Measurements from ENCODE around the gene NPPA. TPM values are rescaled to one million over a fixed set of nuclear protein-coding genes. Genes with fewer than 3 reads are reported as not detected.
A peak's percentile ranks its signal among the peaks of the same experiment; 100 is the strongest.

The NPPA gene
- total RNA-seq, 1 experiment from 2014 or later, result not detected

- Mint-ChIP-seq H3K4me3 (ENCODE audit: low read depth, unreplicated experiment) (no peak overlapping the region), H3K9me3 (ENCODE audit: low read depth, unreplicated experiment) (no peaks in the 10 kb centered on the region), H3K27me3 (ENCODE audit: unreplicated experiment) (no peaks in the 10 kb centered on the region), H3K36me3 (ENCODE audit: insufficient read depth, unreplicated experiment) (peaks cover 31% of the 10 kb centered on the region), H3K4me1 (ENCODE audit: low read depth, unreplicated experiment) (no peaks in the 10 kb centered on the region), H3K27ac (ENCODE audit: unreplicated experiment) (no peak overlapping the region)
- DNase-seq, result no peak
- BruUV-seq (replicated peaks), result no TSS peak
- CTCF ChIA-PET, result no interaction called here
- TF ChIP-seq CTCF (IDR thresholded peaks at IDR 0.05; ENCODE audit: unreplicated experiment), result no peak
- intact Hi-C loops (cut with micrococcal nuclease; ENCODE audit: unreplicated experiment), result no loop called here
Measured at GRCh38 chr1:11813021-11813420, 34.6 kb downstream of the NPPA start.

GRCh38 chr1:11807133-11807532 lies 40.5 kb downstream of the NPPA start:
- no peak for TF ChIP-seq CTCF (IDR thresholded peaks at IDR 0.05; ENCODE audit: unreplicated experiment)
- CTCF ChIA-PET, result interaction anchor here (0.6 to 1.0 kb wide), 2 partner anchors 19 to 352 kb away, joined by 3 to 4 read pairs; no protein-coding TSS in a partner anchor
- BruUV-seq (replicated peaks), result no TSS peak
- Mint-ChIP-seq H3K4me1 (ENCODE audit: low read depth, unreplicated experiment) (peaks cover 18% of the 10 kb centered on the region), H3K27me3 (ENCODE audit: unreplicated experiment) (no peaks in the 10 kb centered on the region), H3K27ac (ENCODE audit: unreplicated experiment) (peak overlapping the region; percentile 98), H3K36me3 (ENCODE audit: insufficient read depth, unreplicated experiment) (peaks cover 63% of the 10 kb centered on the region), H3K4me3 (ENCODE audit: low read depth, unreplicated experiment) (peak overlapping the region; percentile 95), H3K9me3 (ENCODE audit: low read depth, unreplicated experiment) (no peaks in the 10 kb centered on the region)
- no peak for DNase-seq
- intact Hi-C loops (cut with micrococcal nuclease; ENCODE audit: unreplicated experiment), result no loop called here

- intact Hi-C loops (cut with micrococcal nuclease; ENCODE audit: unreplicated experiment), result no loop called here
- CTCF ChIA-PET, result interaction anchor here (0.6 to 1.3 kb wide), 4 partner anchors 19 to 353 kb away, joined by 3 to 4 read pairs (median 4); no protein-coding TSS in a partner anchor
- DNase-seq, result no peak
- Mint-ChIP-seq H3K9me3 (ENCODE audit: low read depth, unreplicated experiment) (no peaks in the 10 kb centered on the region), H3K27me3 (ENCODE audit: unreplicated experiment) (no peaks in the 10 kb centered on the region), H3K4me3 (ENCODE audit: low read depth, unreplicated experiment) (peak overlapping the region; percentile 95), H3K27ac (ENCODE audit: unreplicated experiment) (peak overlapping the region; percentile 98), H3K36me3 (ENCODE audit: insufficient read depth, unreplicated experiment) (peaks cover 56% of the 10 kb centered on the region), H3K4me1 (ENCODE audit: low read depth, unreplicated experiment) (peaks cover 22% of the 10 kb centered on the region)
- BruUV-seq (replicated peaks), result no TSS peak
- TF ChIP-seq CTCF (IDR thresholded peaks at IDR 0.05; ENCODE audit: unreplicated experiment), result no peak
Measured at GRCh38 chr1:11806307-11806936, 41.2 kb downstream of the NPPA start.

GRCh38 chr1:11805422-11806306 lies 41.9 kb downstream of the NPPA start, which contains the start of the genes CLCN6 and MTHFR:
Gene CLCN6 (plus strand): TSS chr1:11806191. CDS start chr1:11806263, 72 bp downstream.
Gene MTHFR (minus strand): TSS chr1:11805964. CDS start chr1:11803116, 2,848 bp downstream.
- CTCF ChIA-PET, result interaction anchor here (0.7 to 1.3 kb wide), 3 partner anchors 18 to 108 kb away, joined by 3 to 4 read pairs (median 4); no protein-coding TSS in a partner anchor
- Mint-ChIP-seq H3K4me3 (ENCODE audit: low read depth, unreplicated experiment) (peak within 1 kb of the TSS; percentile 95), H3K36me3 (ENCODE audit: insufficient read depth, unreplicated experiment) (peaks cover 56% of the 10 kb centered on the region), H3K27me3 (ENCODE audit: unreplicated experiment) (no peaks in the 10 kb centered on the region), H3K4me1 (ENCODE audit: low read depth, unreplicated experiment) (peaks cover 29% of the 10 kb centered on the region), H3K27ac (ENCODE audit: unreplicated experiment) (peak within 1 kb of the TSS; percentile 98), H3K9me3 (ENCODE audit: low read depth, unreplicated experiment) (no peaks in the 10 kb centered on the region)
- TF ChIP-seq CTCF (IDR thresholded peaks at IDR 0.05; ENCODE audit: unreplicated experiment), result no peak
- BruUV-seq (replicated peaks), result no TSS peak
- peak; percentile 98 for DNase-seq
- intact Hi-C loops (cut with micrococcal nuclease; ENCODE audit: unreplicated experiment), result no loop called here
